GM19438 (cell line): ENCODE data around the gene TAAR1.
"Not testable (repeated sequence)": the region's sequence is repeated elsewhere in the genome, so short reads cannot be mapped to it uniquely, and the experiment has no call there.

ENCODE experiments used
- ATAC-seq: cut with Tn5 transposase; IDR thresholded peaks from one replicate; pipeline ENCODE4 v1.9.1; 2021; ENCODE audit warnings: low read depth; ENCODE audit not compliant: unreplicated experiment

TAAR1 gene

GRCh38 chr6:132664309-132665034 lies 5.5 kb upstream of the TAAR1 start:
- ATAC-seq: no peak

DNA sequence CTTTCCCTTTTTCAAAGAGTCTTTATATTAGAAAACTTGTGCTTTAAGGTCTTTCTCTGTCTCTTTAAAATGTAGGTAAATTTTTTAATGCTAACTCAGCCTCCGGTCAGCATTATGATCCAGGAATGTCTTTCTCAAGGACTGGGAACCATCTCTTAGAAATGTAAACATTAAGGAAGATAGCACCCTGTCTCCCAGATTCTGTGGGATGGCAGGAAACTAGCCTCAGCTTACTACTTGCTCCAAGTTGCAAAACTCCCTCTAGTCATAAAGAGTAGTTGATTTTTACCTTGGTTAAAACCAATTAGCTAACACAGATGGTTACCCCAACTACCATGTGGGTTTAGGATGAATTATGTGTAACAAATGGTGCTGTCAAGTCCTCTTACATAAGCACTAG lies 4.7 kb upstream of the TAAR1 start:
- no peak for ATAC-seq

DNA sequence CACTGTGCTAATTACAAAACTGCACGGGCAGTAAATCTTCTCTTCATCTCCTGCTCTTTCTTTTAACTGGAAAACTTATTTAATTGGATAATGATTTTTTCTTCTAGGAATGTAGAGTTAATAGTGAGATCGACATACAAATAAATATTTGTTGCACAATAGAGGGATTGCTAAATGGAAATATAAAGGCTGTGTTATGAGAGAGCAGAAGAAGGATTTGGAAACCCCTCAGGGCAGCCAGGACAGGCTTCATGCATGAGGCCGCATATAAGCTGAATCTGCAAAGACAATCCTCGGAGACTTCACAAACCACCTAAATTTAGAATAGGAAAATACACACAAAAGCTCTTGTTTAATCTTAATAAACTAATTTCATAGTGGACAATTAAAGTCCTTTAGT lies 2.9 kb upstream of the TAAR1 start:
- ATAC-seq: no peak

GRCh38 chr6:132651062-132651461 lies 7.9 kb downstream of the TAAR1 start:
- ATAC-seq: no peak

DNA sequence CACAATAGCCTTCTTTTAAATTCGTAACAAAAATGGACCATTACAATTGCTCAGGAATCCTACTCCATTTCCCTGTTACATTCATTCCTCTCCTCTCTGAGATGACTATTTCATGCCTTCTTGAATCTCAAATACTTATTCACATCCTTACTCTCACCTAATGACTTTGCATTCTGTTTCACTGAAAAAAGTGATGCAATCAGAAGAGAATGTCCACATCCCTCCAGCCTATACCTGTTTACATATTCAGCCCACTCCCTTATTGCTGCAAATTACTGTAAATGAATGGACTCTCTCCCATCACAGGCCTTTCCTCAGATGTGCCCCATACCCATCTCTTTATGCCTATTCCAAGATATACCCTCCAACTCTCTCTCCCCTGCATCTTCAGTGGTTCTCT lies 8.6 kb downstream of the TAAR1 start:
- no peak for ATAC-seq

DNA sequence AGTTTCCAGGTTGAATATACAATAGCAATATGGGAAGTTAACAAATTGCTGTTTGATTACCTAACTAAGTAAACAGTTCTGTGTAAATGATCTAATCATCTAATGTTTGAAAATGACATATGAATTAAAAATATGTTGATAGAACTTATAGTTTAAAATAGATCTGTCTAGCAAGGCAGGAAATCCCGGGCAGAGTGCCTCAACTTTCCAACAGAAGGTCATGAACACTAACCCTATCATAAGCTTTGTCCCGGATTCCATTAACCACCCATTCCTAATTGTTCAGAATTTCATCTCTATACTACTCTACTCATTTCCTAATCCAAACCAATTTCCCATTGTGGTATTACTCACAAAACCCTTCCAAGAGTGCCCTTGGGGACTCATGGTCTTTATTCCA lies 10.2 kb downstream of the TAAR1 start:
- ATAC-seq: no peak

DNA sequence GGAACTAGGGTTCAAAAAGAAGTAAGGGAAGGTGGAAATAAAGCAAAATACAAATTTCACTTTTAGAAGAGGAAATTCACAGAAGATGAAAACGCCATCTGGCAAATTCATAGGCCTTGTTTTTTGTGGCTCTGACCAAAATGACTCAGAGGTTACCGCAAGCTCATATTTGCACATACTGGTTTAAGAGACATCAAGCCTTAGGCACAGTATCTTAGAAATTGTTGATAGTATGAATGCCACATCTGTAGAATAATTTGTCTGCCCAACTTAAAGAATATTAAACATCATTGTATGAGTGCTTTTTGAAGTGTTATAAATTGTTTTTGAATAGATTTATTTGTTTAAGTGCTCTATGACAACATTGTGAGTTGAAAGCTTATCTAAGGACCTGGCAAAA lies 10.6 kb downstream of the TAAR1 start:
- ATAC-seq: peak; percentile 86

- no peak for ATAC-seq
Observed at GRCh38 chr6:132643547-132643946, 15.4 kb downstream of the TAAR1 start.

GRCh38 chr6:132637135-132637534 lies 21.8 kb downstream of the TAAR1 start:
- not testable (repeated sequence) for ATAC-seq

GRCh38 chr6:132635906-132636305 lies 23.1 kb downstream of the TAAR1 start:
- ATAC-seq: not testable (repeated sequence)

- ATAC-seq: not testable (repeated sequence)
Observed at GRCh38 chr6:132635288-132635687, 23.7 kb downstream of the TAAR1 start.

DNA sequence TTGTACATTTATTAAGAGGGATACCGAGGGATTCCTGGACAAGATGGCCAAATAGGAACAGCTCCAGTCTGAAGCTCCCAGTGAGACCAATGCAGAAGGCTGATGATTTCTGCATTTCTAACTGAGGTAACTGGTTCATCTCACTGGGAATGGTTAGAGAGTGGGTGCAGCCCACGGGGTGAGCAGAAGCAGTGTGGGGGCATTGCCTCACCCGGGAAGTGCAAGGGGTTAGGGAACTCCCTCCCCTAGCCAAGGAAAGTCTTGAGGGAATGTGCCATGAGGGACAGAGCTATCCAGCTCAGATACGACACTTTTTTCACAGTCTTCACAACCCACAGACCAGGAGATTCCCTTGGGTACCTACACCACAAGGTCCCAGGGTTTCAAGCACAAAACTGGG lies 24.2 kb downstream of the TAAR1 start:
- no peak for ATAC-seq

DNA sequence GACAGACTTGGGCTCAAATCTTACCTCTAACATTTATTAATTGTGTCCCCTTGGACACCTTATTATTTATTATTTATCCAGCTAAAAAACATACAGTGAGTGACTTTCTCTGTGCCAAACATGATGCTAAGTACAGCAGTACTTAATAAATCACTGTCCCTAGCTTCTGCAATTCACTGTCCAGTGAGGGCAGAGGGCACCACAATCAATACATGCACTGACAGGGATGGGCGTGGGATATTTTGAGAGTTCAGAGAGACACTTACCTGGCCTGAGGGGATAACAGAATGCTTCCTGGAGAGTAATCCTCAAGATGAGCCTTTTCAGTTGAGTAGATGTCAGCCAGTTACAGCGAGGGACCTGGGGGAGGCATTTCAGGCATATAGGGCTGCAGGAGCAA lies 25.6 kb downstream of the TAAR1 start:
- ATAC-seq: no peak

DNA sequence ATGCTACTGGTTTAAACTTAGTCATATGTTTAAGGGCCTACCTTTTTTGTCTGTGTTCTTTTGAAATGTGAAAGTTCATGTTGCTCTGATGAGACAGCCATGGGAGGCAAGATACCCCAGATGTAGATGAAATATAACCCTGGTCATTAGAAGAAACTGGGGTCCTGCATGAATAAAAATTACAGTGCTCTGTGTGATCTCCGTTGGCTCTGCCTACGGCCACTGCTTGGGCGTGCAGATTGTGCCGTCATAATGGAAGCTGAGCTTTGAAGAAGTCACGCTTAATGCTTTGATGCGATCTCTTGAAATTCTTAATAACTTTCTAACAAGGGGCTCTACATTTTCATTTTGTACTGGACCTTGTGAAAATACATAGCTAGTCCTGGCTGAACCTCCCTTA lies 34.8 kb downstream of the TAAR1 start, which contains the start of gene TAAR2:
TSS of gene TAAR2 (minus strand) at position 101 of the 400 bp plus-strand sequence. CDS start at position 101, 0 bp downstream.
- no peak for ATAC-seq

DNA sequence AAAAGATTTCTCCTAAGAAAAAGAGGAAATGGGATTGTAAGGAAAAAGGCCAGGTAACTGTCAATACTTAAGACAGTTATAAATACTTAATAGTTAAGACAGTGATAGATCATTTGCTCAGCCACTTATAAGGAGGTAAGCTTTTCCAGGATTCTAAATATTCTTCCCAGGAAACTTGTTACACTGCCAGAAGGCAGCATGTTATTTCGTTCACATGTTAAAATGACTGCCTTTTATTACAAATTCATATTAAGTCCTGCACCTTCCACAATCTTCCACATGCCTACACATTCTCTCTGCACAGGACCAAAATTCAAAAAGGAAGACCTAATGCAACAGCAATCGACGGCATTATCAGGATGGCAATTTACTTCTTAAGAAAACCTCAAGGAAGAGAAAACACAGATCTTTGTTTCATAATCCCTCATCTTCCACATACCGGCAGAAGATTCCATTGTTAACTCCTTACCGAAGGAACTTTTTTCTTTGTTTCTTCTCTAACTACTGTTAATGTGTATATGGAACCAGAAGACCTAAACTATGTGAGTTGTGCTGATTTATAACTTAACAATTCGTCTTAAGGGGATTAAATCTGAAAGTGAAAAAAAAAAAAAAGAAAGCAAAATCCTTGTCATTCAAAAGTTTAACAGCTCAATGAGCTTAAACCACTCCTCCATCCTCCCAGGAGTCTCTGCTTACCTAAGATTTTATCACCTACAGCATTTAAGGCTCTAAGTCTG lies 35.7 kb downstream of the TAAR1 start:
- ATAC-seq: no peak

GRCh38 chr6:132616677-132617076 lies 42.3 kb downstream of the TAAR1 start:
- no peak for ATAC-seq

DNA sequence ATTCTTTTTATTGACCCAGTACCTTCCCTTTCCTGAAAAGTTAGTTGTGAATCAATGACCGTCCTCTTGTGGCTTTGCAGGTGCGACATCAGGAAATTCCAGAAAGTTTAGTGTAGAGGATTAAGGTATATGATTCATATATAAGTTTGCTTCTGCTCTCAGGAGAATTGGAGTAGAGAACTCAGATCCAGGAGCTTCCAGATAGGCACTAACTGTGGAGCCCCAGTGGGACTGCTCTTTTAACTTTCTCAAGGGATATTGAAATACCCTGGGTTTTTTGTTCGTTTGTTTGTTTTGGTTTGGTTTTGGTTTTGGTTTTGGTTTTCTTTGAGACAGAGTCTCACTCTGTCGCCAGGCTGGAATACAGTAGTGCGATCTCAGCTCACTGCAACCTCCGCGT lies 44.4 kb downstream of the TAAR1 start:
- no peak for ATAC-seq

DNA sequence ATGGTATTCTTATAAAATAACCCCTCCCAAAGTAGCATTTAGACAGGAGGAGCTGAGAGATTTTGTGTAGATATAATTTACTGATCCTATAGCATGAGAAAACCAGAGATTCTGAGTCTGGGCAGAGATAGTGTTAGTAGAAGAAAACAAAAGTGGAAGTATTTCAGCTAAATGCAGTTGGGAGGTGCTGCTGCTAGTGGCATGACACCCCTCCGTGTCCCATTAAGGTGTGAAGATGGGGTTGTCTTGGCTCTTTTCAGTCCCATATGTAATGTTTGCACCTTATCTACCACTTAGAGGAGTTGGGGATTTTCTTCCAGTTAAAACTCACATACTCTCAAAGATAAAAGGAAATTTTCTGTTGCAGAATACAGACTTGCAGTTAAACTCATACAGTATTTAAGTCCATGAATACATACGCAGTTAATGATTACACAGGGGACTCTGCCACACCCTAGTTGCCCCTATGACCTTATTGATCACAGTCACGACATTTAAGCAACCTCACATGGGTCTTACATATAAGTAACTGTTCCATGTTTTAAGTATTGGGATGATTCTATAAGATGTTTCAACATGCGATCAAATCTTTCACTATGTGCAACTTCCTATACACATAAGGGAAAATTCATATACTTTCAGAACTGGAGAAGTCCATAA lies 46.4 kb downstream of the TAAR1 start:
- ATAC-seq: no peak

GRCh38 chr6:132611616-132612015 lies 47.4 kb downstream of the TAAR1 start:
- no peak for ATAC-seq

DNA sequence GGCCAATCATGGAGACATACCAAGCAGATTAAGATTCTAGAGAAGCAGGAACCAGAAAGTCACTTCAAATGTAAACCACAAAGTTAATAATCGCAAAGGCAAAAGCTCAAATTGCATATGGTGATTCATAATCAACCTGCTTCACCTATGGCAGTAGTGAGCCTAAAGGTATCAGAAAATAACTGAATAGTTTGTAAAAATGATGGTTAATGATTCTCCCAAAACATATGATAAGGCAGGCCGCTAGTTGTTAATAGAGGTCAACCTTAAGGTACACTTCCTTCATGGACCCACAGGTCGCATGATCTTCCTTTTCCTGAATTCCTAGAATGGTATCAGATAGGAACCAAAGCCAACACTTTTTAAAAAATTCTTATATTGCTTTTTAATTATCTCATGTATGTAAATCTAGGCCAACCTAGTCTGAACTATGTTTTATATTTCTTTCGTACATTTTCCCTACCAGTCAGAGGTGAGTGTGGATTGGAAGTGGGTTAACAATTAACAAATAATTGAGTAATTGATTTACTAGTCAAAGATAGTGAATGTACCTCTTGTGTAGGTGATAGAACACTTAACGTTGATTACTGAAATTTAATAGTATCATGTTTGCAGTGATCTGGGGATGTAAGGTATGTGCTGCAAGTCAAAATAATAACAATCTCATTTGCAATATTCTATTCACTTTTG lies 51.3 kb downstream of the TAAR1 start:
- peak; percentile 75 for ATAC-seq

GRCh38 chr6:132604635-132605152 lies 54.3 kb downstream of the TAAR1 start:
- ATAC-seq: no peak
